ENCODE measurements around the gene PEX3.

Gene PEX3

DNA sequence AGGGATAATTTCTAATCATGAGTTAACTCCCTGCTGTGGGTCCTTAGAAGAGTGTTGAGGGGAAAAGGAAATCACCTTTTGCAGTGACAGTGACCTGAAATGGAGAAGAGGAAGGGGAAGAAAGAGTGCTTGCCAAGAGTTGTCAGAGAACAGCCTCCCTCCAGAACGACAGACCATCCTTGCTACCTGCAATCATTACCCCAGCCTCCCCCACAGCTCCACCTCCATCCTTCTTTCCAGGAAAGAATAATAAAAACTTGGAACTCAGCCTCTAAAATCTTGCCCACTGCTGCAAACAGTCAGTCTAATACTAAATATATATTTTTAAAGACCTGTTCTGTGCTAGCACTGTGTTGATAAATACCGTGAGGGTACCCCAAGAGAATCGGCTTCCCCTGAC lies 89.6 kb downstream of the PEX3 start:
- ATAC-seq (ENCODE audit: insufficient read depth, low read depth): no peak
- Histone ChIP-seq H3K9me3 (ENCODE audit: insufficient read depth, low read length, severe bottlenecking) (no peaks in the 10 kb centered on the region), H3K4me3 (ENCODE audit: low read depth in 1 of 2, low read length in 2 of 2) (no peak overlapping the region), H3K79me2 (ENCODE audit: insufficient read depth, low read length) (no peaks in the 10 kb centered on the region), H3K27me3 (ENCODE audit: insufficient read depth, low read length, poor library complexity) (peaks cover 40% of the 10 kb centered on the region), H3K9ac (ENCODE audit: low read depth, low read length) (no peak overlapping the region), H2AFZ (ENCODE audit: low read depth, low read length) (no peak overlapping the region), H3K36me3 (ENCODE audit: insufficient read depth, low read length) (no peaks in the 10 kb centered on the region), H3K4me2 (ENCODE audit: insufficient read depth, low read length) (no peak overlapping the region), H3K27ac (ENCODE audit: low read length) (no peak overlapping the region), H4K20me1 (ENCODE audit: insufficient read depth, low read length) (0 out of 2 replicates have a peak, but pooled peaks cover 2% of the 10 kb centered on the region), H3K4me1 (ENCODE audit: insufficient read depth, low read length) (peaks cover 5% of the 10 kb centered on the region; the same call in 1 of the 2 replicates)
- no peak for TF ChIP-seq EZH2 (IDR thresholded peaks at IDR 0.05; ENCODE audit: borderline replicate concordance, low read depth, low read length, severe bottlenecking)
- TF ChIP-seq, protein P1, sequence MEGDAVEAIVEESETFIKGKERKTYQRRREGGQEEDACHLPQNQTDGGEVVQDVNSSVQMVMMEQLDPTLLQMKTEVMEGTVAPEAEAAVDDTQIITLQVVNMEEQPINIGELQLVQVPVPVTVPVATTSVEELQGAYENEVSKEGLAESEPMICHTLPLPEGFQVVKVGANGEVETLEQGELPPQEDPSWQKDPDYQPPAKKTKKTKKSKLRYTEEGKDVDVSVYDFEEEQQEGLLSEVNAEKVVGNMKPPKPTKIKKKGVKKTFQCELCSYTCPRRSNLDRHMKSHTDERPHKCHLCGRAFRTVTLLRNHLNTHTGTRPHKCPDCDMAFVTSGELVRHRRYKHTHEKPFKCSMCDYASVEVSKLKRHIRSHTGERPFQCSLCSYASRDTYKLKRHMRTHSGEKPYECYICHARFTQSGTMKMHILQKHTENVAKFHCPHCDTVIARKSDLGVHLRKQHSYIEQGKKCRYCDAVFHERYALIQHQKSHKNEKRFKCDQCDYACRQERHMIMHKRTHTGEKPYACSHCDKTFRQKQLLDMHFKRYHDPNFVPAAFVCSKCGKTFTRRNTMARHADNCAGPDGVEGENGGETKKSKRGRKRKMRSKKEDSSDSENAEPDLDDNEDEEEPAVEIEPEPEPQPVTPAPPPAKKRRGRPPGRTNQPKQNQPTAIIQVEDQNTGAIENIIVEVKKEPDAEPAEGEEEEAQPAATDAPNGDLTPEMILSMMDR (IDR thresholded peaks at IDR 0.05; ENCODE audit: borderline replicate concordance, extremely low read depth, low read length, poor library complexity, severe bottlenecking): no peak
- no peak for DNase-seq

Measured in DND-41 (cell line).